K562 (cell line): ENCODE measurements around the gene UBAC2.

Experiments used
- NR3C1 ChIP-seq: sonication (generic); formaldehyde crosslinking; IDR thresholded peaks from 2 replicates; pipeline ENCODE4 v1.8.1; 2022; ENCODE audit warnings: missing genetic modification reagents
- ZNF436 ChIP-seq: fragments of 250-450, 450-650 bp; sonication (Bioruptor Pico); formaldehyde crosslinking; IDR thresholded peaks from 2 replicates; pipeline ENCODE4 v1.7.0; 2020; ENCODE audit warnings: mild to moderate bottlenecking
- TF ChIP-seq, protein P1 (sequence below): sonication (generic); formaldehyde crosslinking; IDR thresholded peaks from 2 replicates; pipeline ENCODE4 v1.9.0; 2022; ENCODE audit warnings: mild to moderate bottlenecking, missing genetic modification reagents

- TF ChIP-seq ZNF436 (CRISPR knock-in tag) (no peak), NR3C1 (CRISPR knock-in tag) (no peak)
- TF ChIP-seq, protein P1, sequence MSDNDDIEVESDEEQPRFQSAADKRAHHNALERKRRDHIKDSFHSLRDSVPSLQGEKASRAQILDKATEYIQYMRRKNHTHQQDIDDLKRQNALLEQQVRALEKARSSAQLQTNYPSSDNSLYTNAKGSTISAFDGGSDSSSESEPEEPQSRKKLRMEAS (CRISPR knock-in tag): no peak
Measured at GRCh38 chr13:99352351-99353245, 151.9 kb downstream of the UBAC2 start.
